ENCODE measurements around the gene ZCWPW1.

Gene ZCWPW1

GRCh38 chr7:100396421-100396982 lies 32.0 kb downstream of the ZCWPW1 start:
- no peak for TF ChIP-seq EZH2 (IDR thresholded peaks at IDR 0.05; ENCODE audit: borderline replicate concordance, low read length)
- TF ChIP-seq, protein P1, sequence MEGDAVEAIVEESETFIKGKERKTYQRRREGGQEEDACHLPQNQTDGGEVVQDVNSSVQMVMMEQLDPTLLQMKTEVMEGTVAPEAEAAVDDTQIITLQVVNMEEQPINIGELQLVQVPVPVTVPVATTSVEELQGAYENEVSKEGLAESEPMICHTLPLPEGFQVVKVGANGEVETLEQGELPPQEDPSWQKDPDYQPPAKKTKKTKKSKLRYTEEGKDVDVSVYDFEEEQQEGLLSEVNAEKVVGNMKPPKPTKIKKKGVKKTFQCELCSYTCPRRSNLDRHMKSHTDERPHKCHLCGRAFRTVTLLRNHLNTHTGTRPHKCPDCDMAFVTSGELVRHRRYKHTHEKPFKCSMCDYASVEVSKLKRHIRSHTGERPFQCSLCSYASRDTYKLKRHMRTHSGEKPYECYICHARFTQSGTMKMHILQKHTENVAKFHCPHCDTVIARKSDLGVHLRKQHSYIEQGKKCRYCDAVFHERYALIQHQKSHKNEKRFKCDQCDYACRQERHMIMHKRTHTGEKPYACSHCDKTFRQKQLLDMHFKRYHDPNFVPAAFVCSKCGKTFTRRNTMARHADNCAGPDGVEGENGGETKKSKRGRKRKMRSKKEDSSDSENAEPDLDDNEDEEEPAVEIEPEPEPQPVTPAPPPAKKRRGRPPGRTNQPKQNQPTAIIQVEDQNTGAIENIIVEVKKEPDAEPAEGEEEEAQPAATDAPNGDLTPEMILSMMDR (IDR thresholded peaks at IDR 0.05; ENCODE audit: low read length) = no peak
- Histone ChIP-seq H3K27me3 (ENCODE audit: insufficient read depth, low read length) (peaks cover 6% of the 10 kb centered on the region), H2AFZ (ENCODE audit: low read length) (no peak overlapping the region), H3K79me2 (ENCODE audit: insufficient read depth, low read length) (no peaks in the 10 kb centered on the region), H3K4me1 (ENCODE audit: insufficient read depth, low read length, severe bottlenecking) (peaks cover 12% of the 10 kb centered on the region), H3K4me3 (ENCODE audit: low read depth, low read length, poor library complexity, severe bottlenecking) (no peak overlapping the region), H4K20me1 (ENCODE audit: insufficient read depth, low read length) (no peaks in the 10 kb centered on the region), H3K9me3 (ENCODE audit: low read length) (no peaks in the 10 kb centered on the region), H3K4me2 (ENCODE audit: low read length) (peak overlapping the region; percentile 21; the same call in 1 of the 2 replicates), H3K27ac (ENCODE audit: low read depth, low read length, poor library complexity, severe bottlenecking) (no peak overlapping the region), H3K9me2 (ENCODE audit: low read depth, low read length) (no peaks in the 10 kb centered on the region), H3K9ac (ENCODE audit: low read length) (no peak overlapping the region), H3K36me3 (ENCODE audit: insufficient read depth, low read length) (no peaks in the 10 kb centered on the region), H3F3A (ENCODE audit: insufficient read depth, low read length) (no peaks in the 10 kb centered on the region)

- TF ChIP-seq, protein P1 (IDR thresholded peaks at IDR 0.05; ENCODE audit: low read length) = no peak
- no peak for TF ChIP-seq EZH2 (IDR thresholded peaks at IDR 0.05; ENCODE audit: borderline replicate concordance, low read length)
- Histone ChIP-seq H3K4me2 (ENCODE audit: low read length) (no peak overlapping the region), H3F3A (ENCODE audit: insufficient read depth, low read length) (no peaks in the 10 kb centered on the region), H3K79me2 (ENCODE audit: insufficient read depth, low read length) (no peaks in the 10 kb centered on the region), H3K9ac (ENCODE audit: low read length) (no peak overlapping the region), H3K4me3 (ENCODE audit: low read depth, low read length, poor library complexity, severe bottlenecking) (no peak overlapping the region), H3K27me3 (ENCODE audit: insufficient read depth, low read length) (peaks cover 10% of the 10 kb centered on the region), H2AFZ (ENCODE audit: low read length) (no peak overlapping the region), H3K36me3 (ENCODE audit: insufficient read depth, low read length) (no peaks in the 10 kb centered on the region), H3K9me2 (ENCODE audit: low read depth, low read length) (no peaks in the 10 kb centered on the region), H3K27ac (ENCODE audit: low read depth, low read length, poor library complexity, severe bottlenecking) (no peak overlapping the region), H3K9me3 (ENCODE audit: low read length) (no peaks in the 10 kb centered on the region), H3K4me1 (ENCODE audit: insufficient read depth, low read length, severe bottlenecking) (peaks cover 12% of the 10 kb centered on the region), H4K20me1 (ENCODE audit: insufficient read depth, low read length) (no peaks in the 10 kb centered on the region)
Observed at GRCh38 chr7:100394077-100394476, 34.4 kb downstream of the ZCWPW1 start.

- no peak overlapping the region for H3K27ac ChIP-seq (ENCODE audit: low read depth, low read length, poor library complexity, severe bottlenecking)
- H3K9me2 ChIP-seq (ENCODE audit: low read depth, low read length) = no peaks in the 10 kb centered on the region
- H3K9me3 ChIP-seq (ENCODE audit: low read length) = no peaks in the 10 kb centered on the region
- H3K4me2 ChIP-seq (ENCODE audit: low read length) = no peak overlapping the region
- H3K36me3 ChIP-seq (ENCODE audit: insufficient read depth, low read length) = no peaks in the 10 kb centered on the region
- H2AFZ ChIP-seq (ENCODE audit: low read length) = no peak overlapping the region
- H3F3A ChIP-seq (ENCODE audit: insufficient read depth, low read length) = no peaks in the 10 kb centered on the region
- TF ChIP-seq, protein P1 (IDR thresholded peaks at IDR 0.05; ENCODE audit: low read length) = no peak
- no peak for TF ChIP-seq EZH2 (IDR thresholded peaks at IDR 0.05; ENCODE audit: borderline replicate concordance, low read length)
- peaks cover 10% of the 10 kb centered on the region for H3K27me3 ChIP-seq (ENCODE audit: insufficient read depth, low read length)
- H3K79me2 ChIP-seq (ENCODE audit: insufficient read depth, low read length) = no peaks in the 10 kb centered on the region
- no peaks in the 10 kb centered on the region for H4K20me1 ChIP-seq (ENCODE audit: insufficient read depth, low read length)
- no peak overlapping the region for H3K4me3 ChIP-seq (ENCODE audit: low read depth, low read length, poor library complexity, severe bottlenecking)
- H3K4me1 ChIP-seq (ENCODE audit: insufficient read depth, low read length, severe bottlenecking) = peaks cover 12% of the 10 kb centered on the region
- H3K9ac ChIP-seq (ENCODE audit: low read length) = no peak overlapping the region
Observed at GRCh38 chr7:100393233-100393905, 35.1 kb downstream of the ZCWPW1 start.
